Measurements from ENCODE around the gene SLC8A1.

GRCh38 chr2:40410695-40411094 lies 41.2 kb downstream of the SLC8A1 start:
- TF ChIP-seq CTCF (IDR thresholded peaks at IDR 0.05) (no peak), POLR2A (IDR thresholded peaks at IDR 0.05) (no peak), POLR2AphosphoS5 (IDR thresholded peaks at IDR 0.05) (no peak)

All from breast epithelium (tissue), 3 donors.